ENCODE results near the gene ITFG1. TPM values are rescaled to one million over a fixed set of nuclear protein-coding genes. Genes with fewer than 3 reads are reported as not detected.

The ITFG1 gene
- total RNA-seq, 4 donors from 2014 or later = 36.3 to 67.6 (median 56.1) TPM

GRCh38 chr16:47499700-47500264 is 38.9 kb upstream of the ITFG1 start:
- Histone ChIP-seq H3K4me1 (peaks cover 0 to 4% (median 0%) of the 10 kb centered on the region in 4 donors), H3K36me3 (peaks cover 0 to 42% (median 0%) of the 10 kb centered on the region in 3 donors), H3K27me3 (no peaks in the 10 kb centered on the region), H3K9me3 (no peaks in the 10 kb centered on the region), H3K27ac (no peak overlapping the region), H3K4me3 (no peak overlapping the region)
- no peak for DNase-seq
- TF ChIP-seq POLR2A (IDR thresholded peaks at IDR 0.05) (no peak), CTCF (IDR thresholded peaks at IDR 0.05) (no peak)

DNA sequence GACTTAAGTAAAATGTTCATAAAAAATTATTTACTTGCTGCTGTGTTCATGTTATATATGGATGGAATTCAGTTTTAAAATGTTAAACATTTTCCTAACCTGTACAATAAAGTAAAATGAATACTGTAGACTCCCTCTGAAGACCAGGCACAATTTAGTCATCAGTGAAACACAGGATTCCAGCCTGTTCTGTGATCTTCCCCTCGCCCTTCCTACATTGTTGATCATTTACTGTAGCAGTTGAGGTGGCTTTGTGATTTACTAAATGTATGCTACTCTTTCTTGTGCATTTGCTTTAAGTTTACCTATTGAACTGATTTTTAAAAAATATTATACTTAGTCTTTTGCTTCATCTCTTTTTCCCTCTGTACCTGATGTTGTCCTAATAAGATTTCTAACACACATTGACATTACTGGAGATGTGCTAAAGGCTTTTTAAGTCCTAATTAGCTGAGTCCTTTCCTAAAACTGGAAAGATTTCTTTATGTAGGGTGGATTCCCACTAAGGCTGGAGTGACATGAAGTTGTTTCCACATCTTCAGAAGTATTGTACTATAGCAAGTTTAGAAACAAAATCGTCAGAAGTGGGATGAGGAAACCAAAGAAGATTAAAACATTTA is 38.3 kb upstream of the ITFG1 start:
- Histone ChIP-seq H3K4me1 (peaks cover 0 to 9% (median 3%) of the 10 kb centered on the region in 4 donors), H3K27me3 (no peaks in the 10 kb centered on the region), H3K9me3 (no peaks in the 10 kb centered on the region), H3K4me3 (no peak overlapping the region), H3K36me3 (peaks cover 0 to 36% (median 0%) of the 10 kb centered on the region in 3 donors), H3K27ac (no peak overlapping the region)
- TF ChIP-seq CTCF (IDR thresholded peaks at IDR 0.05) (no peak), POLR2A (IDR thresholded peaks at IDR 0.05) (no peak)
- no peak for DNase-seq

DNA sequence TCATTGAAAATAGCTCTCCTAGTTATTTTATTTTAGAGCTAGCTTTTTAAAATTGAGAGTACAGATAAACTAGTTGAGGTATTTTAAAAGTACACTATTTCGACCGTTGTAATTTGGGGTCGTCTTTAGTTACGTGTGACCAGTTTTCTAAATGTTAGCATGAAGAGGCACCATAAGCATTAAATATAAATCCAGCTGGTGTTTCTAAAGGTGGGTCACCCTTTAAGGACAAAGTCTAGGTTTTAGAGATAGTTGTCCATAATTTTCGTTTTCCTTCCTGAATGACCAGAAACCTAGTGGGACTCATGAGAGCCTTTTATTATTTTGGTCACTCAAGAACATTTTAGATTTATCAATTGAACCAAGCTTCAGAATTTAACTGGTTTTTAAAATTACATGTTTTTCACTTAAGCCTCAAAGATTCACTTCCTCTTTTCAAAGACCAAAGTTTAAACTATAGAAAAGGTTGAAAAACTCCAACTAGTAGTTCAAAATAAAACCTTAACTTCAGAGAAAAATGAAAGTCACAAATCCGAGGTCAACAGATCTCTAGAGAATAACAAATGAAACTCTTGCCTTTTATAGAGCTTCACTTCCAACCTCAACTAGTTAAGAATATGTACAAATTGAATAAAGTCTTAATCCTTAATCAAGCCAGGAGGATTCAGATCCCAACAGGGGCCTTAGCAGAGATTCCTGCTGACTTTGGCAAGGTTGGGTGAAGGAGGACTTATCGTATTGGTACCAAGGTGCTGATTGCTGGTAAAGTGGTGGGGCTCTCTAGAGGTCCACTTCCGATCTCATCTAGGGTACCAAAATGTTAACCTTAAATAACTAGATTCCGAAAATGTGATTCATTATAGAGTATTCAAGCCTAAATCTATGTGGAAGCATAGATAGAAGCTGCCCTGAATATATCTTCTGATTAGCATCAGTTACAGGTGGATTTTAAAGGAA is 32.8 kb upstream of the ITFG1 start:
- TF ChIP-seq POLR2A (IDR thresholded peaks at IDR 0.05) (no peak), CTCF (IDR thresholded peaks at IDR 0.05) (no peak)
- Histone ChIP-seq H3K36me3 (peaks cover 0 to 7% (median 0%) of the 10 kb centered on the region in 3 donors), H3K4me3 (no peak overlapping the region), H3K27me3 (no peaks in the 10 kb centered on the region), H3K4me1 (peaks cover 0 to 16% (median 7%) of the 10 kb centered on the region in 4 donors), H3K9me3 (no peaks in the 10 kb centered on the region), H3K27ac (peak overlapping the region; percentile 37 to 84 (median 65))
- no peak for DNase-seq

DNA sequence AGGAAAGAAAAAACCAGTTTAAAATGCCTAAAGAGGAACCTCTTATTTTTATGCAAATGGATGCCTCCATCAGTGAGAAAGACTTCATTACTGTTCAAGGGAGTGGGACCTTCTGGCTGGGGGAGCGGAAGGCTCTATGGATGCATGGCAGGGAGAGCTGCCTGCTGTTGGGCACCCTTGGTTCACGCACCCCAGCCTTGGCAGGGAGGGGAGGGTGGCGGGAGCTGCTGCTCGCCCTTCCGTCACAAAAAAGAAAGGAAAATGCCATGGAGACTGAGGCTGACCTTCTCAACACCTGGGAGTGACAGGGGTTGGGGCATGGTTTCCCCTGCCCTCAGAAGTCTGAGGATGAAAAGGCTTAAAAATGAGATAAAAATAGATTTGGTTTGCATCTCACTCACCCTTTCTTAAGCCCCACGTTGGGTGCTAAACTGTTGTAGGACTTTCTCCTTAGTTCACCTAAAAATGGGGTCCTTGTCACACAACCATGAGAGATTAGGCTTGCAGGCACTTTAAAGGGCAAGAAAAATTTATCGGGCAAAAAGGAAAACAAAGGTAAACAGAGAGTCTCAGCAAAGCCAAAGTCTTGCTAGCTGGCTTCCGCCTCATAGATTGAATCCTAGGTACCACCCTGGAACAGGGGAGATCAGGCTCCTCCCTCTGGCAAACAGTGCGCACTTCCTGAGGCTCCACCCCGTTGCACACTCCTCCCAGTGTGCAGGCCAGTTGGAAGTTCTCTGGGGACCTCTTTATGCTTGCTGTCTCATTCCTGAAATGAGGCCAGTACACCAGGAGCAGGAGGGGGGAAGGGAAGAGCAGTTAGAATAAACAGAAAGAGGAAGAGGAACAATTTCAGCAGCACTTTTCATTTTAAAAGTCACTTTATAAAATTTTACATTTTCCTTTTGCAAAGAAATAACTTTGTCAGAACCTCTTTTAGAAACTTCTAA is 31.8 kb upstream of the ITFG1 start:
- no peaks in the 10 kb centered on the region for H3K36me3 ChIP-seq
- H3K27me3 ChIP-seq = no peaks in the 10 kb centered on the region
- peak overlapping the region; percentile 42 to 84 (median 67) for H3K27ac ChIP-seq
- peak in 2 of 3 donors; percentile 64 to 79 for DNase-seq
- peak overlapping the region in 2 of 4 donors; percentile 8 to 19 for H3K4me3 ChIP-seq
- H3K9me3 ChIP-seq = no peaks in the 10 kb centered on the region
- H3K4me1 ChIP-seq = peaks cover 0 to 16% (median 7%) of the 10 kb centered on the region in 4 donors
- no peak for TF ChIP-seq CTCF (IDR thresholded peaks at IDR 0.05)
- TF ChIP-seq POLR2A (IDR thresholded peaks at IDR 0.05) = no peak

- TF ChIP-seq CTCF (IDR thresholded peaks at IDR 0.05) = no peak
- no peak for TF ChIP-seq POLR2A (IDR thresholded peaks at IDR 0.05)
- Histone ChIP-seq H3K4me1 (peaks cover 0 to 16% (median 7%) of the 10 kb centered on the region in 4 donors), H3K27me3 (no peaks in the 10 kb centered on the region), H3K9me3 (no peaks in the 10 kb centered on the region), H3K36me3 (no peaks in the 10 kb centered on the region), H3K4me3 (peak overlapping the region in 1 of 4 donors; percentile 8), H3K27ac (peak overlapping the region in 3 of 4 donors; percentile 58 to 84 (median 76))
- DNase-seq = no peak
Observed at GRCh38 chr16:47492036-47492427, 31.2 kb upstream of the ITFG1 start.
